HCT116 (cell line): ENCODE results near the gene MRPL49. TPM values are rescaled to one million over a fixed set of nuclear protein-coding genes. Genes with fewer than 3 reads are reported as not detected.

Experiments
- ATAC-seq: fragments of 200-7000 bp; cut with Tn5 transposase; 2 replicates; pipeline ENCODE4 v1.9.1; 2020; ENCODE audit warnings: mild to moderate bottlenecking, moderate library complexity
- BruUV-seq: library from RNA; stranded (reverse); fragments of 400-500 nt; replicated peaks from 2 replicates; lab custom pipeline; 2021; lab: Mats Ljungman, UMichigan
- CTCF ChIA-PET: fragments of 300-600 bp; sonication (Branson Sonifier 250); formaldehyde crosslinking; loops from one replicate; lab custom pipeline; 2021; ENCODE audit warnings: antibody characterized with exemption; lab: Charles Lee
- POLR2A ChIA-PET: fragments of 300-600, 350-600 bp; sonication (Branson Sonifier 250); formaldehyde crosslinking; loops from one replicate; lab custom pipeline; 2021; ENCODE audit warnings: antibody characterized with exemption; lab: Charles Lee
- RAD21 ChIA-PET, 2 experiments: fragments of 300-600 bp; sonication (Branson Sonifier 250); formaldehyde crosslinking; loops; one replicate each; lab custom pipeline; 2023; ENCODE audit warnings: low total read pairs in 2 of 2; ENCODE audit not compliant: uncharacterized antibody in 2 of 2, unreplicated experiment in 2 of 2, low non-redundant PET in 1 of 2; lab: Charles Lee
- DNase-seq: peaks from one replicate; pipeline ENCODE4 v3.0.0-alpha.2; 2010; ENCODE audit warnings: low read depth, low spot score
- H2AFZ ChIP-seq: fragments of 200-600 bp; shearing (Covaris generic), sonication (generic); 2 replicates; pipeline ENCODE4 v1.6.1; 2017; ENCODE audit warnings: low read depth, mixed run types, mixed read lengths, antibody characterized with exemption, low read length; ENCODE audit not compliant: poor library complexity, severe bottlenecking
- H3K27ac ChIP-seq: 2 replicates; pipeline ENCODE4 v1.5.1; 2012; ENCODE audit warnings: low read depth, low read length
- H3K27me3 ChIP-seq: fragments of 200-600 bp; sonication (generic); 2 replicates; pipeline ENCODE4 v1.6.1; 2016; ENCODE audit warnings: mixed run types, low read length, mixed read lengths; ENCODE audit not compliant: insufficient read depth
- H3K36me3 ChIP-seq, 2 experiments: fragments of 200-500 bp in 1 of 2; fragments of 200-600 bp in 1 of 2; sonication (Bioruptor generic) in 1 of 2; sonication (generic) in 1 of 2; 2 replicates each; pipeline versions ENCODE4 v1.5.1 to v1.6.1; 2014 to 2016; ENCODE audit warnings: low read length in 2 of 2, inconsistent platforms in 1 of 2, mixed read lengths in 1 of 2, mixed run types in 1 of 2; ENCODE audit not compliant: insufficient read depth in 2 of 2, control insufficient read depth in 1 of 2
- H3K4me1 ChIP-seq, 2 experiments: fragments of 200-600 bp in 1 of 2; sonication (generic) in 1 of 2; 2 replicates each; pipeline versions ENCODE4 v1.5.1 to v1.6.1; 2012 to 2017; ENCODE audit warnings: low read length in 2 of 2, inconsistent platforms in 1 of 2, mild to moderate bottlenecking in 1 of 2, mixed read lengths in 1 of 2, mixed run types in 1 of 2, moderate library complexity in 1 of 2; ENCODE audit not compliant: insufficient read depth in 2 of 2, control insufficient read depth in 1 of 2
- H3K4me2 ChIP-seq: fragments of 200-600 bp; sonication (generic); 2 replicates; pipeline ENCODE4 v1.6.1; 2017; ENCODE audit warnings: mixed run types, low read length, mixed read lengths
- H3K4me3 ChIP-seq, 2 experiments: fragments of 200-600 bp in 1 of 2; sonication (generic) in 1 of 2; replicated peaks in 1 of 2; 2 replicates each; pipeline ENCODE4 v1.5.1; 2011 to 2016; ENCODE audit warnings: low read length in 2 of 2, control low read depth in 1 of 2, low read depth in 1 of 2, mild to moderate bottlenecking in 1 of 2, mixed read lengths in 1 of 2, mixed run types in 1 of 2
- H3K79me2 ChIP-seq: fragments of 200-600 bp; sonication (generic); 2 replicates; pipeline ENCODE4 v1.6.1; 2017; ENCODE audit warnings: mild to moderate bottlenecking, mixed run types, low read length, moderate library complexity, mixed read lengths; ENCODE audit not compliant: insufficient read depth
- H3K9ac ChIP-seq: fragments of 200-600 bp; sonication (generic); 2 replicates; pipeline ENCODE4 v1.6.1; 2016; ENCODE audit warnings: low read length, mixed read lengths
- H3K9me2 ChIP-seq: fragments of 200-600 bp; sonication (generic), shearing (Covaris generic); 2 replicates; pipeline ENCODE4 v1.6.1; 2017; ENCODE audit warnings: mixed run types, mild to moderate bottlenecking, moderate library complexity; ENCODE audit not compliant: insufficient read depth
- H3K9me3 ChIP-seq, 2 experiments: fragments of 200-500 bp in 1 of 2; fragments of 200-600 bp in 1 of 2; sonication (Bioruptor generic) in 1 of 2; sonication (generic) in 1 of 2; 2 replicates each; pipeline ENCODE4 v1.6.1; 2014 to 2017; ENCODE audit warnings: low read length in 2 of 2, mixed read lengths in 2 of 2, inconsistent platforms in 1 of 2, low read depth in 1 of 2, mild to moderate bottlenecking in 1 of 2, mixed run types in 1 of 2, moderate library complexity in 1 of 2; ENCODE audit not compliant: control insufficient read depth in 1 of 2, insufficient read depth in 1 of 2
- H4K20me1 ChIP-seq: fragments of 200-600 bp; sonication (generic), shearing (Covaris generic); 2 replicates; pipeline ENCODE4 v1.6.1; 2017; ENCODE audit warnings: mixed run types, mild to moderate bottlenecking, moderate library complexity; ENCODE audit not compliant: insufficient read depth
- ATF3 ChIP-seq: IDR thresholded peaks from 2 replicates; pipeline ENCODE4 v1.6.1; 2012
- CBX3 ChIP-seq: IDR thresholded peaks from 2 replicates; pipeline ENCODE4 v1.6.1; 2012; ENCODE audit warnings: low read depth
- ELF1 ChIP-seq: IDR thresholded peaks from 2 replicates; pipeline ENCODE4 v1.6.1; 2012; ENCODE audit warnings: low read depth, borderline replicate concordance
- EZH2 ChIP-seq: fragments of 200-600 bp; sonication (generic); IDR thresholded peaks from 2 replicates; pipeline ENCODE4 v1.6.1; 2017; ENCODE audit warnings: antibody characterized with exemption, mixed run types
- EZH2phosphoT487 ChIP-seq: fragments of 200-600 bp; IDR thresholded peaks from 2 replicates; pipeline ENCODE4 v1.6.1; 2018; ENCODE audit warnings: antibody characterized with exemption, borderline replicate concordance
- FOSL1 ChIP-seq: IDR thresholded peaks from 2 replicates; pipeline ENCODE4 v1.6.1; 2012; ENCODE audit warnings: low read depth
- MAX ChIP-seq: IDR thresholded peaks from 2 replicates; pipeline ENCODE4 v1.6.1; 2012
- SIN3A ChIP-seq: IDR thresholded peaks from 2 replicates; pipeline ENCODE4 v1.6.1; 2012; ENCODE audit warnings: low read depth
- SRF ChIP-seq: IDR thresholded peaks from 2 replicates; pipeline ENCODE4 v1.6.1; 2012; ENCODE audit warnings: low read depth
- TCF7L2 ChIP-seq: IDR thresholded peaks from 2 replicates; pipeline ENCODE4 v1.7.0; 2011; ENCODE audit warnings: borderline replicate concordance, inconsistent platforms; ENCODE audit not compliant: insufficient read depth, insufficient read length; ENCODE audit errors: extremely low read depth
- ZFX ChIP-seq: fragments of 450-650 bp; IDR thresholded peaks from 2 replicates; pipeline ENCODE4 v1.6.1; 2017
- intact Hi-C: fragments of 100-400 bp; cut with micrococcal nuclease; formaldehyde crosslinking; loops from 2 replicates; pipeline ENCODE4 v1.10.0; 2022
- total RNA-seq: library from RNA; stranded (reverse); gene quantifications from one replicate; pipeline ENCODE4 v1.2.1, GENCODE V29; 2021; ENCODE audit not compliant: unreplicated experiment
- TF ChIP-seq, protein P1 (sequence below), 3 experiments: fragments of 200-600 bp in 1 of 3; sonication (generic) in 1 of 3; IDR thresholded peaks in 2 of 3; conservative IDR thresholded peaks in 1 of 3; 2 replicates each; pipeline ENCODE4 v1.5.1; 2012 to 2017; ENCODE audit warnings: low read depth in 2 of 3, low read length in 2 of 3, antibody characterized with exemption in 1 of 3, borderline replicate concordance in 1 of 3, control low read depth in 1 of 3, mild to moderate bottlenecking in 1 of 3, mixed read lengths in 1 of 3, mixed run types in 1 of 3, moderate library complexity in 1 of 3; ENCODE audit not compliant: insufficient read depth in 1 of 3
- TF ChIP-seq, protein P2 (sequence below): IDR thresholded peaks from 2 replicates; pipeline ENCODE4 v1.6.1; 2012; ENCODE audit warnings: low read depth

Gene MRPL49
- total RNA-seq, 1 experiment from 2014 or later = 77.5 TPM

GRCh38 chr11:65102142-65103095 is 19.7 kb upstream of the MRPL49 start:
- peaks cover 3 to 6% of the 10 kb centered on the region in 2 experiments; a peak in 2 of 4 replicates for H3K36me3 ChIP-seq

More at GRCh38 chr11:65102142-65103095, 19.7 kb upstream of the MRPL49 start:
- intact Hi-C loops = no loop called here
- TF ChIP-seq TCF7L2 (no peak), SRF (no peak), MAX (no peak), ELF1 (no peak), EZH2 (no peak), FOSL1 (no peak), CBX3 (no peak), SIN3A (no peak), ZFX (no peak), EZH2phosphoT487 (no peak), ATF3 (no peak)
- TF ChIP-seq, protein P1, sequence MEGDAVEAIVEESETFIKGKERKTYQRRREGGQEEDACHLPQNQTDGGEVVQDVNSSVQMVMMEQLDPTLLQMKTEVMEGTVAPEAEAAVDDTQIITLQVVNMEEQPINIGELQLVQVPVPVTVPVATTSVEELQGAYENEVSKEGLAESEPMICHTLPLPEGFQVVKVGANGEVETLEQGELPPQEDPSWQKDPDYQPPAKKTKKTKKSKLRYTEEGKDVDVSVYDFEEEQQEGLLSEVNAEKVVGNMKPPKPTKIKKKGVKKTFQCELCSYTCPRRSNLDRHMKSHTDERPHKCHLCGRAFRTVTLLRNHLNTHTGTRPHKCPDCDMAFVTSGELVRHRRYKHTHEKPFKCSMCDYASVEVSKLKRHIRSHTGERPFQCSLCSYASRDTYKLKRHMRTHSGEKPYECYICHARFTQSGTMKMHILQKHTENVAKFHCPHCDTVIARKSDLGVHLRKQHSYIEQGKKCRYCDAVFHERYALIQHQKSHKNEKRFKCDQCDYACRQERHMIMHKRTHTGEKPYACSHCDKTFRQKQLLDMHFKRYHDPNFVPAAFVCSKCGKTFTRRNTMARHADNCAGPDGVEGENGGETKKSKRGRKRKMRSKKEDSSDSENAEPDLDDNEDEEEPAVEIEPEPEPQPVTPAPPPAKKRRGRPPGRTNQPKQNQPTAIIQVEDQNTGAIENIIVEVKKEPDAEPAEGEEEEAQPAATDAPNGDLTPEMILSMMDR (IDR thresholded peaks at IDR 0.05 in 2 of 3, conservative IDR thresholded peaks at IDR 0.05 in 1 of 3; ENCODE audit: borderline replicate concordance in 1 of 3, insufficient read depth in 1 of 3, low read depth in 2 of 3, low read length in 2 of 3) = no peak
- TF ChIP-seq, protein P2, sequence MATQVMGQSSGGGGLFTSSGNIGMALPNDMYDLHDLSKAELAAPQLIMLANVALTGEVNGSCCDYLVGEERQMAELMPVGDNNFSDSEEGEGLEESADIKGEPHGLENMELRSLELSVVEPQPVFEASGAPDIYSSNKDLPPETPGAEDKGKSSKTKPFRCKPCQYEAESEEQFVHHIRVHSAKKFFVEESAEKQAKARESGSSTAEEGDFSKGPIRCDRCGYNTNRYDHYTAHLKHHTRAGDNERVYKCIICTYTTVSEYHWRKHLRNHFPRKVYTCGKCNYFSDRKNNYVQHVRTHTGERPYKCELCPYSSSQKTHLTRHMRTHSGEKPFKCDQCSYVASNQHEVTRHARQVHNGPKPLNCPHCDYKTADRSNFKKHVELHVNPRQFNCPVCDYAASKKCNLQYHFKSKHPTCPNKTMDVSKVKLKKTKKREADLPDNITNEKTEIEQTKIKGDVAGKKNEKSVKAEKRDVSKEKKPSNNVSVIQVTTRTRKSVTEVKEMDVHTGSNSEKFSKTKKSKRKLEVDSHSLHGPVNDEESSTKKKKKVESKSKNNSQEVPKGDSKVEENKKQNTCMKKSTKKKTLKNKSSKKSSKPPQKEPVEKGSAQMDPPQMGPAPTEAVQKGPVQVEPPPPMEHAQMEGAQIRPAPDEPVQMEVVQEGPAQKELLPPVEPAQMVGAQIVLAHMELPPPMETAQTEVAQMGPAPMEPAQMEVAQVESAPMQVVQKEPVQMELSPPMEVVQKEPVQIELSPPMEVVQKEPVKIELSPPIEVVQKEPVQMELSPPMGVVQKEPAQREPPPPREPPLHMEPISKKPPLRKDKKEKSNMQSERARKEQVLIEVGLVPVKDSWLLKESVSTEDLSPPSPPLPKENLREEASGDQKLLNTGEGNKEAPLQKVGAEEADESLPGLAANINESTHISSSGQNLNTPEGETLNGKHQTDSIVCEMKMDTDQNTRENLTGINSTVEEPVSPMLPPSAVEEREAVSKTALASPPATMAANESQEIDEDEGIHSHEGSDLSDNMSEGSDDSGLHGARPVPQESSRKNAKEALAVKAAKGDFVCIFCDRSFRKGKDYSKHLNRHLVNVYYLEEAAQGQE = no peak
- ChIA-PET RAD21 (no interaction called here), POLR2A (interaction anchor here (1.9 kb wide), 1 partner anchor 9 kb away, joined by 9 read pairs; the partner anchor contains the start of gene TM7SF2), CTCF (interaction anchor here (1.5 kb wide), 1 partner anchor 9 kb away, joined by 8 read pairs; the partner anchor contains the start of gene TM7SF2)
- DNase-seq (no peak), ATAC-seq (no peak; the same call in 1 of the 2 replicates)
- Histone ChIP-seq H4K20me1 (no peaks in the 10 kb centered on the region), H3K9me3 (no peaks in the 10 kb centered on the region), H3K9me2 (no peaks in the 10 kb centered on the region), H3K27ac (no peak overlapping the region), H3K4me2 (no peak overlapping the region), H2AFZ (no peak overlapping the region), H3K27me3 (no peaks in the 10 kb centered on the region), H3K4me1 (peaks cover 0 to under 1% of the 10 kb centered on the region in 2 experiments; a peak in 1 of 4 replicates), H3K79me2 (peaks cover 32% of the 10 kb centered on the region), H3K9ac (no peak overlapping the region), H3K4me3 (no peak overlapping the region)
- BruUV-seq = no TSS peak
